GM12892 (cell line): Measurements from ENCODE around the gene CCNB3.

Experiments
- POLR2A ChIP-seq: IDR thresholded peaks from 2 replicates; pipeline ENCODE4 v1.6.1; 2011; ENCODE audit warnings: low read depth, low read length, control low read depth
- POLR2AphosphoS5 ChIP-seq: IDR thresholded peaks from 2 replicates; pipeline ENCODE4 v1.6.1; 2011; ENCODE audit warnings: low read depth, low read length, control low read depth

- no peak for TF ChIP-seq POLR2AphosphoS5
- no peak for TF ChIP-seq POLR2A
Observed at GRCh38 chrX:50211510-50211909, 6.9 kb downstream of the CCNB3 start.
